Endothelial cell (in vitro differentiated cells): ENCODE data around the gene HDAC4. TPM values are rescaled to one million over a fixed set of nuclear protein-coding genes. Genes with fewer than 3 reads are reported as not detected.

ENCODE experiments used
- DNase-seq: peaks from one replicate; pipeline ENCODE4 v3.0.0; 2021; ENCODE audit warnings: low spot score
- H3K27ac Mint-ChIP-seq: one replicate; pipeline ENCODE4 v1.8.0; 2021; ENCODE audit warnings: mixed read lengths, inconsistent platforms; ENCODE audit not compliant: unreplicated experiment
- H3K27me3 Mint-ChIP-seq: one replicate; pipeline ENCODE4 v1.8.0; 2021; ENCODE audit warnings: mild to moderate bottlenecking, moderate library complexity, mixed read lengths, inconsistent platforms; ENCODE audit not compliant: unreplicated experiment
- H3K36me3 Mint-ChIP-seq: one replicate; pipeline ENCODE4 v1.8.0; 2021; ENCODE audit warnings: mild to moderate bottlenecking, low read depth, mixed read lengths, inconsistent platforms; ENCODE audit not compliant: unreplicated experiment
- H3K4me1 Mint-ChIP-seq: one replicate; pipeline ENCODE4 v1.8.0; 2021; ENCODE audit warnings: mild to moderate bottlenecking, mixed read lengths, inconsistent platforms; ENCODE audit not compliant: unreplicated experiment
- H3K4me3 Mint-ChIP-seq: one replicate; pipeline ENCODE4 v1.8.0; 2021; ENCODE audit warnings: mild to moderate bottlenecking, mixed read lengths, inconsistent platforms; ENCODE audit not compliant: unreplicated experiment
- H3K9me3 Mint-ChIP-seq: one replicate; pipeline ENCODE4 v1.8.0; 2021; ENCODE audit warnings: mixed read lengths, inconsistent platforms; ENCODE audit not compliant: unreplicated experiment
- total RNA-seq: library from RNA; stranded (reverse); fragmentation: NEBNext Ultra II Directional; extraction: Animal tissue kit (Norgen Biotek cat#: 25700); gene quantifications from one replicate; pipeline ENCODE4 v1.2.1, GENCODE V29; 2021; ENCODE audit not compliant: unreplicated experiment
- TF ChIP-seq, protein P1 (sequence below): fragments of 200-600 bp; sonication (generic); IDR thresholded peaks from one replicate; pipeline ENCODE4 v1.5.0; 2021; ENCODE audit warnings: antibody characterized with exemption; ENCODE audit not compliant: unreplicated experiment

HDAC4 gene
- total RNA-seq, 1 donor from 2014 or later, result 26.0 TPM

DNA sequence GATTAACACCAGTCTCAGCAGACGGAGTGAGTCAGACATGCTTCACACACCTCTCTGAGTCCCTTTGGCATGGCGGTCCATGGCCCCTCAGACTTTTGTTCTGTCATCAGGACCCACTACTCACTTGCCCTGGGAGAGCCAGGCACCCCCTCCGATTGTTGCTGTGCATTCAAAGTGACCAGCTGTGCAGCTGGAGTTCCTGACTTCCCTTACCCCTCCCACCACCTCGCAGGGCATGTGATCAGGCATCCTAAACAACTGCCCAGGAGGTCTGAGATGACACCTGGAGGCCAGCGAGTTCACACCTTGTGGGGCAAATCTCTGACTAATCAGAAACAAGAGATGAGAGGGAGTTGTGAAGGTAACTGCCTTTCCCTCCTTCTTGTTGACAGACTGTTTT is 35.3 kb upstream of the HDAC4 start:
- Mint-ChIP-seq H3K27me3 (no peaks in the 10 kb centered on the region), H3K4me3 (no peak overlapping the region)

DNA sequence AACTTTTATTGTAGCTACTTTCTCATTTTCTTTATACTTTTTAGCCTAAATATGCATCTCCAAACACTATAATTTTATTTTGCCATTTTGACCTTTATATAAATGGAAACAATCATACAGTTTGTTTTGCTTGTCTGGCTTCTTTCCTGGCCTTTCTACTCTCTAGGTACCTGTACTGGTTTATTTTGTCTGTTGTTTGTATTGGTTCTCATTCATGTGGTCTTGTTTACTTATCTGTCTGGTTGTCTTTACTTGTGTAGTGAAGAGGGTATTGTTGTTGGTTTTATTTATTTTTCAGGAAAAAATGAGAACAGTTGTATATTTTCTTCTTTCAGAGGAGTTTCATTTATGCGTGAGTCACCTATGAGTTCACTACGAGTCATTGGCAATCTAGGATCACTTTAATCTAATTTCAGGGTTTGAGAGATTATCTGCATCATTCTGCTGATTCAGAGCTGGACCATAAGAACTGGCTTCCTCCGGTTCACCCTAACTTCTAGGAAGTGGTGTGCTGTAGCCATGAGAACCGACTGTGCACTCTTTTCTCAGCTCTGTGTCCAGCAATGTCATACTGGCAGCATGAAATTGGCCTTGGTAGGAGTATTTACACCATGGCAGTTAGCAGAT is 33.1 kb upstream of the HDAC4 start:
- H3K4me3 Mint-ChIP-seq, result no peak overlapping the region
- H3K36me3 Mint-ChIP-seq, result no peaks in the 10 kb centered on the region
- no peaks in the 10 kb centered on the region for H3K27me3 Mint-ChIP-seq
- H3K4me1 Mint-ChIP-seq, result no peaks in the 10 kb centered on the region
- TF ChIP-seq, protein P1, sequence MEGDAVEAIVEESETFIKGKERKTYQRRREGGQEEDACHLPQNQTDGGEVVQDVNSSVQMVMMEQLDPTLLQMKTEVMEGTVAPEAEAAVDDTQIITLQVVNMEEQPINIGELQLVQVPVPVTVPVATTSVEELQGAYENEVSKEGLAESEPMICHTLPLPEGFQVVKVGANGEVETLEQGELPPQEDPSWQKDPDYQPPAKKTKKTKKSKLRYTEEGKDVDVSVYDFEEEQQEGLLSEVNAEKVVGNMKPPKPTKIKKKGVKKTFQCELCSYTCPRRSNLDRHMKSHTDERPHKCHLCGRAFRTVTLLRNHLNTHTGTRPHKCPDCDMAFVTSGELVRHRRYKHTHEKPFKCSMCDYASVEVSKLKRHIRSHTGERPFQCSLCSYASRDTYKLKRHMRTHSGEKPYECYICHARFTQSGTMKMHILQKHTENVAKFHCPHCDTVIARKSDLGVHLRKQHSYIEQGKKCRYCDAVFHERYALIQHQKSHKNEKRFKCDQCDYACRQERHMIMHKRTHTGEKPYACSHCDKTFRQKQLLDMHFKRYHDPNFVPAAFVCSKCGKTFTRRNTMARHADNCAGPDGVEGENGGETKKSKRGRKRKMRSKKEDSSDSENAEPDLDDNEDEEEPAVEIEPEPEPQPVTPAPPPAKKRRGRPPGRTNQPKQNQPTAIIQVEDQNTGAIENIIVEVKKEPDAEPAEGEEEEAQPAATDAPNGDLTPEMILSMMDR, result no peak
- DNase-seq, result no peak
- no peak overlapping the region for H3K27ac Mint-ChIP-seq
- no peaks in the 10 kb centered on the region for H3K9me3 Mint-ChIP-seq

More for the DNA sequence above, 35.3 kb upstream of the HDAC4 start:
- Mint-ChIP-seq H3K27ac (no peak overlapping the region), H3K36me3 (no peaks in the 10 kb centered on the region), H3K4me1 (peaks cover 3% of the 10 kb centered on the region), H3K9me3 (no peaks in the 10 kb centered on the region)
- DNase-seq, result no peak
- TF ChIP-seq, protein P1, result no peak

DNA sequence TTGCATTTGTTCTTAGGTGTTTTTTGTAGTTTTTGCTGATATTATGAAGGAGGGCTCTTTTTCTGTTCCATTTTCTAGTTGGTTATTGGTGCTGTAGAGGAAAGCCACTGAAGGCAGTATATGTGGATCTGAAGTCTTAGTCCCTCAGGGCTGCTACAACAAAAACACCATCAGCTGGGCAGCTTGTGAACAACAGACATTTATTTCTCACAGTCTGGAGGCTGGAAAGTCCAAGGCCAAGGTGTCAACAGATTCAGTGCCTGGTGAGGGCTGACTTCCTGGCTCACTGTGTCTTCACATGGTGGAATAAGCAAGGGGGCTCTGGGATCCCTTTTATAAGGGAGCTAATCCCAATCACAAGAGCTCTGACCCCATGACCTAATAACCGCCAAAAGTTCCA is 31.4 kb upstream of the HDAC4 start:
- H3K36me3 Mint-ChIP-seq, result no peaks in the 10 kb centered on the region
- no peak overlapping the region for H3K4me3 Mint-ChIP-seq
- H3K27me3 Mint-ChIP-seq, result no peaks in the 10 kb centered on the region
- DNase-seq, result no peak
- TF ChIP-seq, protein P1, result no peak
- no peak overlapping the region for H3K27ac Mint-ChIP-seq
- H3K4me1 Mint-ChIP-seq, result no peaks in the 10 kb centered on the region
- no peaks in the 10 kb centered on the region for H3K9me3 Mint-ChIP-seq

DNA sequence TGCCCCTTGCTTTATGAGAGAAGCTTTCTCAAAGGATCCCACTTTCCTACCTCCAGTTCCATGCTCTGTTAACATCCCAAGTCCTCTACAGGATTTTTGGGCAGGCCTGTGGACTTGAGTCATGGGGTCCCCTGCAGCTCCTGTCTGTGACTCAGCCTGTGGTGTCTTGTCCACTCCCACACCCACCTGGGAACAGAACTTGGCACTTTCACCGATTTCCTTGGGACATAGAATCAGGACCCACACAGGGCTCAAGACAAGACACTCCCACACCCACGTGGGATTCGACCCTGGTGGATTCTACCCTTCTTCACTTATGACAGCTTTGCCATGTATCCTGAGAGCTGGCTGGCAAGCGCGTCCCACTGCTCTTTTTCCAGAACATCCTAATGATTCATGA is 30.7 kb upstream of the HDAC4 start:
- DNase-seq, result no peak
- Mint-ChIP-seq H3K9me3 (no peaks in the 10 kb centered on the region), H3K4me1 (no peaks in the 10 kb centered on the region), H3K27me3 (no peaks in the 10 kb centered on the region), H3K36me3 (no peaks in the 10 kb centered on the region), H3K4me3 (no peak overlapping the region), H3K27ac (no peak overlapping the region)
- TF ChIP-seq, protein P1, result no peak

DNA sequence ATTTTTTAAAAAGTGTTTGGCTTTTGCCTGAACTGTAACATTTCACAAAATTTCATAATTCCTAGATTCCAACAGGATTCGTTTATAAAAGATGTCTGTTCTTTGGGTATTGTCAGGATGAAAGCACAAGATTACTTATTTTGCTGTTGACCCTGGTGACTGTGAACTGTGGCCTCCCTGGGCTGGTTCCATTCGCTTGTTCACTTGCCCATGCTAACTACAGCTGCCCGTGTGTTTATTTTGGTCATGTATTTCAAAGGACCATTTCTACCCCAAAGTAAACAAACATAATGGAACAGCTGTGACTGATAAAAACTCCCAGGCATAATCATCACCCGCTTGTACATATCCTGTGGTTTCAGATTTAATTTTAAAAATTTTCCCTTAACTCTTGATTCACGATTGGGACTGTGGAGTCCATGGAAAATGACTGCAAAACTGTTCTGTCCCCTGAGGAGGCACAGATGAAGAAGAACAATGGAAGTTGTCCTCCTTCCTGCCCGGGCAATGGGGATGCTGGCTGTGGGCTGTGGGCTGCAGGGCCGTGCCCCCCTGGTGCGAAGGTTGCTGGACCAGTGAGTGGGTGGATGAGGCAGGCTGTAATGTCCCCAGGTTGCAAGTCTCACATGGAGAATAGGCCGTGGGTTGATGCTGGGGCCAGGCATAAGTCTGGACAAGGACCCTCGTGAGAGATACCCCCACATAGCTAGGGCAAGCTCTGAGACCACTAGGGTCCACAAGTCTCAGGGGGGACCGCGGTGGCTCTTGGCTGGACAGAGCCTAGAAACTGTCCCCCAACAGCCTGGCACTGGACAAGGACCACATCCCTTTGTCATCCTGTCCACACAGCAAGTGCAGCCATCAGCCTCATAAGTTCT is 28.9 kb upstream of the HDAC4 start:
- no peaks in the 10 kb centered on the region for H3K9me3 Mint-ChIP-seq
- no peaks in the 10 kb centered on the region for H3K4me1 Mint-ChIP-seq
- H3K27me3 Mint-ChIP-seq, result no peaks in the 10 kb centered on the region
- TF ChIP-seq, protein P1, result no peak
- no peak overlapping the region for H3K27ac Mint-ChIP-seq
- no peak overlapping the region for H3K4me3 Mint-ChIP-seq
- DNase-seq, result no peak
- H3K36me3 Mint-ChIP-seq, result no peaks in the 10 kb centered on the region
